HG02798 (cell line): ENCODE data around the gene AKAP6.

ENCODE experiments used
- ATAC-seq: cut with Tn5 transposase; IDR thresholded peaks from one replicate; pipeline ENCODE4 v1.9.1; 2021; ENCODE audit warnings: mild to moderate bottlenecking; ENCODE audit not compliant: unreplicated experiment, poor library complexity

Gene AKAP6

GRCh38 chr14:32329146-32329545 lies at the start of gene AKAP6:
AKAP6 (plus strand) TSS chr14:32329298; CDS start chr14:32433494, 104,196 bp downstream.
- no peak for ATAC-seq

GRCh38 chr14:32286602-32287001 lies 42.5 kb upstream of the AKAP6 start:
- no peak for ATAC-seq

GRCh38 chr14:32296366-32296765 lies 32.7 kb upstream of the AKAP6 start:
- no peak for ATAC-seq

- ATAC-seq, result no peak
Measured at GRCh38 chr14:32298346-32298745, 30.8 kb upstream of the AKAP6 start.

- ATAC-seq, result no peak
Measured at GRCh38 chr14:32300136-32300535, 29.0 kb upstream of the AKAP6 start.

GRCh38 chr14:32303865-32304264 lies 25.2 kb upstream of the AKAP6 start:
- ATAC-seq, result no peak

GRCh38 chr14:32304296-32304695 lies 24.8 kb upstream of the AKAP6 start:
- no peak for ATAC-seq

GRCh38 chr14:32306549-32306948 lies 22.5 kb upstream of the AKAP6 start:
- ATAC-seq, result no peak

GRCh38 chr14:32307881-32308582 lies 21.1 kb upstream of the AKAP6 start:
- ATAC-seq, result no peak

GRCh38 chr14:32310876-32311275 lies 18.2 kb upstream of the AKAP6 start:
- no peak for ATAC-seq

- no peak for ATAC-seq
Measured at GRCh38 chr14:32311294-32312009, 17.6 kb upstream of the AKAP6 start.

GRCh38 chr14:32312010-32312331 lies 17.1 kb upstream of the AKAP6 start:
- ATAC-seq, result no peak

GRCh38 chr14:32313844-32314376 lies 15.2 kb upstream of the AKAP6 start:
- no peak for ATAC-seq

GRCh38 chr14:32318087-32318795 lies 10.9 kb upstream of the AKAP6 start:
- ATAC-seq, result no peak

GRCh38 chr14:32319368-32320049 lies 9.6 kb upstream of the AKAP6 start:
- ATAC-seq, result no peak

GRCh38 chr14:32324601-32325000 lies 4.5 kb upstream of the AKAP6 start:
- ATAC-seq, result no peak

- no peak for ATAC-seq
Measured at GRCh38 chr14:32327255-32327961, 1.7 kb upstream of the AKAP6 start.

GRCh38 chr14:32329690-32330285 lies 690 bp downstream of the AKAP6 start:
- ATAC-seq, result no peak

- no peak for ATAC-seq
Measured at GRCh38 chr14:32330351-32331111, 1.4 kb downstream of the AKAP6 start.
